Activated T-cell treated with anti-CD3 and anti-CD28 coated beads, Interleukin-2, amount 50 U/mL, for 4 hours (primary cell): ENCODE measurements around the gene JAZF1. TPM values are rescaled to one million over a fixed set of nuclear protein-coding genes. Genes with fewer than 3 reads are reported as not detected.
"Not testable (repeated sequence)": the region's sequence is repeated elsewhere in the genome, so short reads cannot be mapped to it uniquely, and the experiment has no call there.

Experiments used
- ATAC-seq, 2 donors: fragments of 200-7000 bp; cut with Tn5 transposase; one replicate each; pipeline ENCODE4 v1.10.0; 2021
- DNase-seq: peaks from one replicate; pipeline ENCODE4 v3.0.0-alpha.2; 2020
- H3K27me3 Mint-ChIP-seq: one replicate; pipeline ENCODE4 v1.8.0; 2021; ENCODE audit warnings: low read depth, mixed read lengths
- H3K36me3 Mint-ChIP-seq: one replicate; pipeline ENCODE4 v1.8.0; 2022; ENCODE audit warnings: mixed read lengths; ENCODE audit not compliant: insufficient read depth
- H3K4me1 Mint-ChIP-seq: one replicate; pipeline ENCODE4 v1.8.0; 2021; ENCODE audit warnings: low read depth, mixed read lengths
- H3K4me3 Mint-ChIP-seq: one replicate; pipeline ENCODE4 v1.8.0; 2021; ENCODE audit warnings: mild to moderate bottlenecking, moderate library complexity, mixed read lengths
- H3K9me3 Mint-ChIP-seq: one replicate; pipeline ENCODE4 v1.8.0; 2021; ENCODE audit warnings: mixed read lengths
- total RNA-seq, 3 donors: library from RNA; stranded (reverse); gene quantifications; one replicate each; pipeline ENCODE4 v1.2.1, GENCODE V29; 2021

The JAZF1 gene
- total RNA-seq, 3 donors from 2014 or later: 14.9 to 19.3 (median 19.0) TPM

GRCh38 chr7:27866828-27867672 lies 313.5 kb downstream of the JAZF1 start:
- peaks cover 2% of the 10 kb centered on the region for H3K4me1 Mint-ChIP-seq
- ATAC-seq (no peak), DNase-seq (no peak)
- H3K4me3 Mint-ChIP-seq: no peak overlapping the region
- peaks cover 21% of the 10 kb centered on the region for H3K36me3 Mint-ChIP-seq
- H3K9me3 Mint-ChIP-seq: no peaks in the 10 kb centered on the region
- H3K27me3 Mint-ChIP-seq: no peaks in the 10 kb centered on the region

- Mint-ChIP-seq H3K27me3 (no peaks in the 10 kb centered on the region), H3K4me3 (no peak overlapping the region), H3K4me1 (peaks cover 2% of the 10 kb centered on the region), H3K9me3 (no peaks in the 10 kb centered on the region), H3K36me3 (peaks cover 23% of the 10 kb centered on the region)
- DNase-seq: no peak
- no peak for ATAC-seq
These were observed 314.3 kb downstream of the JAZF1 start for GRCh38 chr7:27866256-27866655.

GRCh38 chr7:27863880-27864279 lies 316.7 kb downstream of the JAZF1 start:
- Mint-ChIP-seq H3K27me3 (no peaks in the 10 kb centered on the region), H3K36me3 (peaks cover 31% of the 10 kb centered on the region), H3K4me1 (peaks cover 2% of the 10 kb centered on the region), H3K9me3 (no peaks in the 10 kb centered on the region), H3K4me3 (no peak overlapping the region)
- no peak for ATAC-seq
- no peak for DNase-seq

- DNase-seq (no peak), ATAC-seq (no peak)
- no peaks in the 10 kb centered on the region for H3K9me3 Mint-ChIP-seq
- peaks cover 2% of the 10 kb centered on the region for H3K4me1 Mint-ChIP-seq
- H3K36me3 Mint-ChIP-seq: peaks cover 24% of the 10 kb centered on the region
- H3K27me3 Mint-ChIP-seq: no peaks in the 10 kb centered on the region
- no peak overlapping the region for H3K4me3 Mint-ChIP-seq
These were observed 318.8 kb downstream of the JAZF1 start for GRCh38 chr7:27861747-27862146.

GRCh38 chr7:27860800-27861199 lies 319.8 kb downstream of the JAZF1 start:
- H3K4me3 Mint-ChIP-seq: no peak overlapping the region
- no peaks in the 10 kb centered on the region for H3K9me3 Mint-ChIP-seq
- ATAC-seq (no peak), DNase-seq (no peak)
- H3K27me3 Mint-ChIP-seq: no peaks in the 10 kb centered on the region
- no peaks in the 10 kb centered on the region for H3K4me1 Mint-ChIP-seq
- H3K36me3 Mint-ChIP-seq: peaks cover 27% of the 10 kb centered on the region

GRCh38 chr7:27856703-27857485 lies 323.7 kb downstream of the JAZF1 start:
- not testable (repeated sequence) for H3K27me3 Mint-ChIP-seq, DNase-seq, H3K9me3 Mint-ChIP-seq, H3K4me3 Mint-ChIP-seq, ATAC-seq, H3K4me1 Mint-ChIP-seq
- peaks cover 31% of the 10 kb centered on the region for H3K36me3 Mint-ChIP-seq

- ATAC-seq (no peak), DNase-seq (no peak)
- Mint-ChIP-seq H3K9me3 (peaks cover 6% of the 10 kb centered on the region), H3K4me3 (no peak overlapping the region), H3K4me1 (no peaks in the 10 kb centered on the region), H3K36me3 (peaks cover 14% of the 10 kb centered on the region), H3K27me3 (no peaks in the 10 kb centered on the region)
These were observed 330.1 kb downstream of the JAZF1 start for GRCh38 chr7:27850531-27850930.

GRCh38 chr7:27846388-27846787 lies 334.2 kb downstream of the JAZF1 start:
- ATAC-seq (peak in 1 of 2 donors; percentile 18), DNase-seq (no peak)
- H3K36me3 Mint-ChIP-seq: peaks cover 2% of the 10 kb centered on the region
- H3K4me1 Mint-ChIP-seq: no peaks in the 10 kb centered on the region
- H3K9me3 Mint-ChIP-seq: no peaks in the 10 kb centered on the region
- no peak overlapping the region for H3K4me3 Mint-ChIP-seq
- H3K27me3 Mint-ChIP-seq: no peaks in the 10 kb centered on the region

- no peak for DNase-seq
- Mint-ChIP-seq H3K4me1 (peaks cover 11% of the 10 kb centered on the region), H3K36me3 (peaks cover 5% of the 10 kb centered on the region), H3K9me3 (no peaks in the 10 kb centered on the region), H3K27me3 (no peaks in the 10 kb centered on the region), H3K4me3 (no peak overlapping the region)
- ATAC-seq: no peak
These were observed 336.9 kb downstream of the JAZF1 start for GRCh38 chr7:27843584-27844305.

- H3K4me1 Mint-ChIP-seq: peaks cover 14% of the 10 kb centered on the region
- DNase-seq (no peak), ATAC-seq (no peak)
- H3K4me3 Mint-ChIP-seq: no peak overlapping the region
- H3K27me3 Mint-ChIP-seq: no peaks in the 10 kb centered on the region
- no peaks in the 10 kb centered on the region for H3K9me3 Mint-ChIP-seq
- H3K36me3 Mint-ChIP-seq: peaks cover 12% of the 10 kb centered on the region
These were observed 337.7 kb downstream of the JAZF1 start for GRCh38 chr7:27842851-27843250.

- Mint-ChIP-seq H3K4me1 (peaks cover 14% of the 10 kb centered on the region), H3K27me3 (no peaks in the 10 kb centered on the region), H3K9me3 (no peaks in the 10 kb centered on the region), H3K4me3 (no peak overlapping the region), H3K36me3 (peaks cover 10% of the 10 kb centered on the region)
- ATAC-seq (no peak), DNase-seq (no peak)
These were observed 338.4 kb downstream of the JAZF1 start for GRCh38 chr7:27842094-27842692.

- H3K36me3 Mint-ChIP-seq: peaks cover 15% of the 10 kb centered on the region
- ATAC-seq: no peak
- H3K4me3 Mint-ChIP-seq: no peak overlapping the region
- H3K9me3 Mint-ChIP-seq: no peaks in the 10 kb centered on the region
- DNase-seq: no peak
- H3K4me1 Mint-ChIP-seq: peaks cover 14% of the 10 kb centered on the region
- H3K27me3 Mint-ChIP-seq: no peaks in the 10 kb centered on the region
These were observed 339.7 kb downstream of the JAZF1 start for GRCh38 chr7:27840760-27841364.

- ATAC-seq (peak; percentile 75 to 84), DNase-seq (peak; percentile 31)
- H3K27me3 Mint-ChIP-seq: no peaks in the 10 kb centered on the region
- no peaks in the 10 kb centered on the region for H3K9me3 Mint-ChIP-seq
- H3K4me3 Mint-ChIP-seq: no peak overlapping the region
- H3K36me3 Mint-ChIP-seq: peaks cover 17% of the 10 kb centered on the region
- H3K4me1 Mint-ChIP-seq: peaks cover 14% of the 10 kb centered on the region
These were observed 340.3 kb downstream of the JAZF1 start for GRCh38 chr7:27840313-27840712.

- Mint-ChIP-seq H3K4me1 (peaks cover 14% of the 10 kb centered on the region), H3K27me3 (no peaks in the 10 kb centered on the region), H3K4me3 (no peak overlapping the region), H3K36me3 (peaks cover 19% of the 10 kb centered on the region), H3K9me3 (no peaks in the 10 kb centered on the region)
- DNase-seq (no peak), ATAC-seq (no peak)
These were observed 341.5 kb downstream of the JAZF1 start for GRCh38 chr7:27839099-27839498.
